Hepatocyte (in vitro differentiated cells): ENCODE data around the gene MACROD2. TPM values are rescaled to one million over a fixed set of nuclear protein-coding genes. Genes with fewer than 3 reads are reported as not detected.

Experiments used
- DNase-seq: peaks from one replicate; pipeline ENCODE4 v3.0.0-alpha.2; 2016; ENCODE audit warnings: low spot score
- H2AFZ ChIP-seq: fragments of 200-600 bp; sonication (generic); 2 replicates; pipeline ENCODE4 v1.6.0; 2016; ENCODE audit warnings: antibody characterized with exemption, mild to moderate bottlenecking
- H3K27ac ChIP-seq: fragments of 200-600 bp; sonication (generic); 2 replicates; pipeline ENCODE4 v1.5.1; 2016; ENCODE audit warnings: mild to moderate bottlenecking
- H3K27me3 ChIP-seq: fragments of 200-600 bp; sonication (generic); 2 replicates; pipeline ENCODE4 v1.6.1; 2016
- H3K36me3 ChIP-seq: fragments of 200-600 bp; sonication (generic); replicated peaks from 2 replicates; pipeline ENCODE4 v1.5.1; 2016; ENCODE audit warnings: low read depth; ENCODE audit not compliant: insufficient read depth
- H3K4me1 ChIP-seq: fragments of 200-600 bp; sonication (generic); 2 replicates; pipeline ENCODE4 v1.5.1; 2016; ENCODE audit warnings: mild to moderate bottlenecking, moderate library complexity; ENCODE audit not compliant: insufficient read depth
- H3K4me2 ChIP-seq: fragments of 200-600 bp; sonication (generic); 2 replicates; pipeline ENCODE4 v1.6.0; 2016
- H3K4me3 ChIP-seq: fragments of 200-600 bp; sonication (generic); 2 replicates; pipeline ENCODE4 v1.5.1; 2016; ENCODE audit warnings: mild to moderate bottlenecking
- H3K79me2 ChIP-seq: fragments of 200-600 bp; sonication (generic); 2 replicates; pipeline ENCODE4 v1.6.0; 2017; ENCODE audit warnings: mild to moderate bottlenecking
- H3K9me2 ChIP-seq: fragments of 200-600 bp; sonication (generic); replicated peaks from 2 replicates; pipeline ENCODE4 v1.6.0; 2017; ENCODE audit warnings: mild to moderate bottlenecking; ENCODE audit not compliant: insufficient read depth
- H3K9me3 ChIP-seq: fragments of 200-600 bp; sonication (generic); 2 replicates; pipeline ENCODE4 v1.5.1; 2016; ENCODE audit warnings: low read depth, mild to moderate bottlenecking
- H4K20me1 ChIP-seq: fragments of 200-600 bp; sonication (generic); 2 replicates; pipeline ENCODE4 v1.6.0; 2016; ENCODE audit warnings: mild to moderate bottlenecking; ENCODE audit not compliant: insufficient read depth, poor library complexity, severe bottlenecking
- EZH2 ChIP-seq: fragments of 200-600 bp; sonication (generic); IDR thresholded peaks from 2 replicates; pipeline ENCODE4 v1.6.1; 2016; ENCODE audit warnings: antibody characterized with exemption, mild to moderate bottlenecking, borderline replicate concordance
- EZH2phosphoT487 ChIP-seq: fragments of 200-600 bp; sonication (generic); IDR thresholded peaks from one replicate; pipeline ENCODE4 v1.6.1; 2018; ENCODE audit warnings: antibody characterized with exemption, mild to moderate bottlenecking, low read depth, moderate library complexity; ENCODE audit not compliant: unreplicated experiment, severe bottlenecking
- WGBS: methylation state at CpG from one replicate; pipeline ENCODE4 v1.1.6; 2016; ENCODE audit warnings: low lambda C conversion rate; ENCODE audit errors: missing lambda C conversion rate; 5-methylcytosine and 5-hydroxymethylcytosine counted together
- polyA plus RNA-seq: library from polyadenylated mRNA; unstranded; fragments of >200 nt; fragmentation: Nextera tagmentation; extraction: Ambion mirVana; gene quantifications from 2 replicates; pipeline ENCODE4 v1.2.1, GENCODE V29; 2016
- total RNA-seq: library from RNA; depleted of rRNA; stranded (reverse); fragments of >200 nt; gene quantifications from 2 replicates; pipeline ENCODE4 v1.2.3, GENCODE V29; 2014
- TF ChIP-seq, protein P1 (sequence below): fragments of 200-600 bp; sonication (generic); IDR thresholded peaks from 2 replicates; pipeline ENCODE4 v1.5.1; 2016; ENCODE audit warnings: antibody characterized with exemption, mild to moderate bottlenecking; ENCODE audit not compliant: poor library complexity

The MACROD2 gene
- total and polyA plus RNA-seq, 2 experiments from 2014 or later: 2.4 to 3.1 TPM

DNA sequence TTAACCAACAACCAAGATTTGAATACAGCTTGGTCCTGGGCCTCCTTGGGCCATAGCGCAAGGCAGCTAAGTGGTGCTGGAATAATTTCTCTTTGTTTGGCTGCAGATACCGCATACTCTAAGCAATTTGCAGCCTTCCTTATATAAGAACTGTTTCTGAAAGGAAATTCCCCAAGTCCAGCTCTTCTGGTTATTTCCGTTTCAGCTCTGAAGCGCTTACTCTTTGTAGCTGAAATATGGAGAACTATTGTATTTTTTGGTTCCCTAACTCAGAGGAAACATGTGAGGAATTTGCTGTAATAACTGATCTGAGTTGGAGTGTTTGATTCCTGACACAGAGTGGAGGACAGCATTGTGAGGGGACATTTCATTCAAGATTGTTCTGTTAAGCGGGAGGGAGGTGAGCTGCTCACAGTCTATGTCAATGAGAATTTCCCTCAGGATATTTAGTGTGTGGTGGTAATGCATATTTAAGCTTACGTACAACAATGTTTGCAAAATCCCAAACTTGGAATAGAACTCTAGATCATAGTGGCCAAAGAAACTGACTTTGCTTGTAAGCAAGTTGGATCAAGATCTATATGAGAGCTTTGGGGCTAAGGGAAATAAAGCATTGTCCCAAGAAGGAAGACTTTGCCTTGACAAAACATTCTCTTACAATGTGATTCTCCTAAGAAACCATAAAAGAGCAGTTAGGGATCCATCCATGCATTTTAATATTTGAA is 918.7 kb downstream of the MACROD2 start:
- TF ChIP-seq EZH2phosphoT487 (no peak), EZH2 (no peak)
- TF ChIP-seq, protein P1, sequence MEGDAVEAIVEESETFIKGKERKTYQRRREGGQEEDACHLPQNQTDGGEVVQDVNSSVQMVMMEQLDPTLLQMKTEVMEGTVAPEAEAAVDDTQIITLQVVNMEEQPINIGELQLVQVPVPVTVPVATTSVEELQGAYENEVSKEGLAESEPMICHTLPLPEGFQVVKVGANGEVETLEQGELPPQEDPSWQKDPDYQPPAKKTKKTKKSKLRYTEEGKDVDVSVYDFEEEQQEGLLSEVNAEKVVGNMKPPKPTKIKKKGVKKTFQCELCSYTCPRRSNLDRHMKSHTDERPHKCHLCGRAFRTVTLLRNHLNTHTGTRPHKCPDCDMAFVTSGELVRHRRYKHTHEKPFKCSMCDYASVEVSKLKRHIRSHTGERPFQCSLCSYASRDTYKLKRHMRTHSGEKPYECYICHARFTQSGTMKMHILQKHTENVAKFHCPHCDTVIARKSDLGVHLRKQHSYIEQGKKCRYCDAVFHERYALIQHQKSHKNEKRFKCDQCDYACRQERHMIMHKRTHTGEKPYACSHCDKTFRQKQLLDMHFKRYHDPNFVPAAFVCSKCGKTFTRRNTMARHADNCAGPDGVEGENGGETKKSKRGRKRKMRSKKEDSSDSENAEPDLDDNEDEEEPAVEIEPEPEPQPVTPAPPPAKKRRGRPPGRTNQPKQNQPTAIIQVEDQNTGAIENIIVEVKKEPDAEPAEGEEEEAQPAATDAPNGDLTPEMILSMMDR: no peak
- H2AFZ ChIP-seq: no peak overlapping the region
- H3K9me2 ChIP-seq: no peaks in the 10 kb centered on the region
- H3K27me3 ChIP-seq: no peaks in the 10 kb centered on the region
- no peaks in the 10 kb centered on the region for H3K36me3 ChIP-seq
- no peak overlapping the region for H3K4me3 ChIP-seq
- H3K4me1 ChIP-seq: peaks cover 31% of the 10 kb centered on the region
- no peaks in the 10 kb centered on the region for H3K9me3 ChIP-seq
- 91% methylated on average over 6 of the region's 6 CpGs for WGBS
- H3K27ac ChIP-seq: no peak overlapping the region
- H3K4me2 ChIP-seq: no peak overlapping the region
- H4K20me1 ChIP-seq: no peaks in the 10 kb centered on the region
- no peak for DNase-seq
- H3K79me2 ChIP-seq: no peaks in the 10 kb centered on the region

DNA sequence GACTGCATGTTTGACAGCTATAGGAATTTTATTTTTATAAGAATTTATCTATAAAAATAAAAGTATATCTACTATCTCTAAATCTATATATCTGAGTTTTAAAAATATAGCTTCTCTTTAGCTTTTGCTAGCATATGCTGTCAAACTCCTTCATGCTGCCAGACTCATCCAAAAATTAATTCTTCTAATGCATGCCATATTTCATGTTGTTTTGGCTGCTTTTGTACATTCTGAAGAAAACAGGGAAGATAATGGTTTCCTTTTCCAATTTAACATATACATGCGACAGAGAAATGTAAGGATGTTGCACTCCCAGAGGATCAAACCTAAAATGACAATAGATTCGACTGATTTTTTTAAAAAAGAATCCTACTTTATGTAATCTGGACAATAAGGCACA is 919.3 kb downstream of the MACROD2 start:
- H3K4me2 ChIP-seq: peak overlapping the region; percentile 56
- no peaks in the 10 kb centered on the region for H3K9me2 ChIP-seq
- 66% methylated on average over 2 of the region's 2 CpGs for WGBS

DNA sequence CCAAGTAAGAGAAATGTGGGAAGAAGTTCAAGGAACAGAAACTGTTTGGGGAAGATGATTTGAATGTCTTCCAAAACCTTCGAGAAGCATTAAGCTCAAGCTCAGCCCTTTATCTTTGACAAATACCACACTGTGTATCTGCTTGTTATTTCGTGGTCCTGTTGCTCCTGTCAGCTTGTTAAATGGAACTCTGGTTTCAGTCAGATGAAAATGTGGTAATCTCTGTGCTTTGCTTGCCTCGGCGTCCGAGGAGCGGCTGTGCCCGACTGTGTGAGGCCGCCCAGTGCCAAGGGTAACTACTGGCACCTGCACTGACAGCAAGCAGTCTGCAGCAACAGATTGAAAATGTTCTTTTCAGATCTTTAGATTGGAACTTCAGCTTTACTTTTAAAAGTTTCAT is 920.0 kb downstream of the MACROD2 start:
- no peaks in the 10 kb centered on the region for H3K36me3 ChIP-seq
- H3K79me2 ChIP-seq: no peaks in the 10 kb centered on the region
- no peaks in the 10 kb centered on the region for H3K27me3 ChIP-seq
- peak; percentile 21 for DNase-seq
- H3K9me3 ChIP-seq: no peaks in the 10 kb centered on the region
- no peak for TF ChIP-seq EZH2
- TF ChIP-seq, protein P1: no peak
- TF ChIP-seq EZH2phosphoT487: no peak
- H3K27ac ChIP-seq: no peak overlapping the region
- H3K4me2 ChIP-seq: peak overlapping the region; percentile 56
- H2AFZ ChIP-seq: no peak overlapping the region
- H3K9me2 ChIP-seq: no peaks in the 10 kb centered on the region
- H3K4me1 ChIP-seq: peaks cover 43% of the 10 kb centered on the region
- 24% methylated on average over 8 of the region's 8 CpGs for whole genome bisulfite sequencing
- H4K20me1 ChIP-seq: no peaks in the 10 kb centered on the region
- no peak overlapping the region for H3K4me3 ChIP-seq

More for the DNA sequence above, 919.3 kb downstream of the MACROD2 start:
- Histone ChIP-seq H3K36me3 (no peaks in the 10 kb centered on the region), H3K4me3 (no peak overlapping the region), H3K9me3 (no peaks in the 10 kb centered on the region), H3K4me1 (peaks cover 37% of the 10 kb centered on the region), H3K79me2 (no peaks in the 10 kb centered on the region), H2AFZ (no peak overlapping the region), H3K27me3 (no peaks in the 10 kb centered on the region), H4K20me1 (no peaks in the 10 kb centered on the region), H3K27ac (no peak overlapping the region)
- no peak for DNase-seq
- no peak for TF ChIP-seq EZH2phosphoT487
- TF ChIP-seq, protein P1: no peak
- no peak for TF ChIP-seq EZH2
